ENCODE data around the gene FGF12.

FGF12 gene

DNA sequence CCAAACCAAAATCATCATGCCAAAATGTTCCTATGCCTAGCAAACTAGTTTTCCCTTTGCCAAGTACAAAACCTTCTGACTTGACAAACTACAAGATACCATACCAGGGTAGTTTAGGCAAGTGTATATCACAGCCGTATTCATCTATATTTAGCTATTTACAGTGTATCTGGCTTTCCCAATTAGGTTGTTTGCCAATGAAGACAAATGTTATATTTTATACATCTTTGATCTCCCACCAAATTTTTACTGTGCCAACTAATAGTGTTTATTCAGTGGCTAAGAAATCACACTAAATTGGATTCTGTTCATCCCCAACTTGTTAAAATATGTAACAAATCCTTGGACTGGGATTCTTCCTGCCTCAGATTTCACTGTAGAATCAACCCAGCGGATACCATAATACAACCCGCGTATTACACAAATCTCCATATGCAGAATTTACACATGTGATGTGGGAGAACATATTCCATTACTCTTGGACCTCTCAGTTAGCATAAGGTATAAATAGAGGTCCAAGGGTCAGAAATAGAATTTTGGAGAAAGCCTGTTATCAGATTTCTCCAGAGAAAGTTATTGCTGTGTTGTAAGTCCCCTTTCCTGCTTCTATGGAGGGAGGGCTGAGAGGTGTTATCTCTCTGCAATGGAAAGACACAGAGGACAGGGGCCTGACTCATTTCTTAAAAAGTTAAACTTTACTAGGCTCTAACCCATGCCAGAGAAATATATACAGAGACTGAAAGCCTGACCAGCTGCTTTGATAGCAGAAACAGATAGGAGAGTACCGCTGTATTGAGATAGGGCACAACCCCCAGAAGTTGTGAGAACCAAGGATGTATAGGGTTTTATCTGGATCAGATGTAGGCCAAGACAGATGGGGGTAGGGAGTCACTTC lies 467.0 kb downstream of the FGF12 start:
- H3F3A ChIP-seq (ENCODE audit: insufficient read depth): no peaks in the 10 kb centered on the region
- H3K36me3 ChIP-seq (ENCODE audit: low read length): no peaks in the 10 kb centered on the region
- no peak overlapping the region for H2AFZ ChIP-seq (ENCODE audit: low read depth, low read length, severe bottlenecking)

DNA sequence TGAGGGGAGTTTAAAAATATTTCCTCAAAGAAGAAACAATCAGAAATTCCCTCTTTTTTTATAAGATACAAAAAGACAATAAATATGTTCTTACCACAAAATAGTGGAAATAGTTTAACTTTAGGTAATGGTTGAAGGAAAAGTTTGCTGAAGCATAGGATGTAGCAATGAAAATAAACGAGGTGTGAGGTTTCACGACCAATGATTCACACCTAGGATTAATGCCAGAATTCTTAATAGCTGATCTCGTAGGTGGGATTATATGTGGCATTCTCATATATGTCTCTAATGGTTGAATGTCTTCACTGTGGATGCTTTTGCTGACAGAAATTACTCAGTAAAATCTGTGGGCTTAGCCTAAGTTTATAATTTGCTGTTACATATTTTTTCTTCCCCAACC lies 467.7 kb downstream of the FGF12 start:
- no peak for TF ChIP-seq EZH2phosphoT487 (conservative IDR thresholded peaks at IDR 0.05; ENCODE audit: low read length)
- TF ChIP-seq, protein P1, sequence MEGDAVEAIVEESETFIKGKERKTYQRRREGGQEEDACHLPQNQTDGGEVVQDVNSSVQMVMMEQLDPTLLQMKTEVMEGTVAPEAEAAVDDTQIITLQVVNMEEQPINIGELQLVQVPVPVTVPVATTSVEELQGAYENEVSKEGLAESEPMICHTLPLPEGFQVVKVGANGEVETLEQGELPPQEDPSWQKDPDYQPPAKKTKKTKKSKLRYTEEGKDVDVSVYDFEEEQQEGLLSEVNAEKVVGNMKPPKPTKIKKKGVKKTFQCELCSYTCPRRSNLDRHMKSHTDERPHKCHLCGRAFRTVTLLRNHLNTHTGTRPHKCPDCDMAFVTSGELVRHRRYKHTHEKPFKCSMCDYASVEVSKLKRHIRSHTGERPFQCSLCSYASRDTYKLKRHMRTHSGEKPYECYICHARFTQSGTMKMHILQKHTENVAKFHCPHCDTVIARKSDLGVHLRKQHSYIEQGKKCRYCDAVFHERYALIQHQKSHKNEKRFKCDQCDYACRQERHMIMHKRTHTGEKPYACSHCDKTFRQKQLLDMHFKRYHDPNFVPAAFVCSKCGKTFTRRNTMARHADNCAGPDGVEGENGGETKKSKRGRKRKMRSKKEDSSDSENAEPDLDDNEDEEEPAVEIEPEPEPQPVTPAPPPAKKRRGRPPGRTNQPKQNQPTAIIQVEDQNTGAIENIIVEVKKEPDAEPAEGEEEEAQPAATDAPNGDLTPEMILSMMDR (IDR thresholded peaks at IDR 0.05; ENCODE audit: insufficient read depth, low read length, poor library complexity, severe bottlenecking): no peak
- Histone ChIP-seq H3K4me3 (ENCODE audit: insufficient read depth, low read length, poor library complexity, severe bottlenecking) (no peak overlapping the region), H3F3A (ENCODE audit: insufficient read depth) (no peaks in the 10 kb centered on the region), H3K9me2 (replicated peaks; ENCODE audit: insufficient read depth, low read length) (no peaks in the 10 kb centered on the region), H3K79me2 (ENCODE audit: insufficient read depth, low read length) (no peaks in the 10 kb centered on the region), H3K4me2 (ENCODE audit: low read depth, low read length, poor library complexity, severe bottlenecking) (no peak overlapping the region), H4K20me1 (ENCODE audit: low read depth, low read length) (no peaks in the 10 kb centered on the region), H2AFZ (ENCODE audit: low read depth, low read length, severe bottlenecking) (no peak overlapping the region), H3K27ac (ENCODE audit: low read depth, low read length) (no peak overlapping the region), H3K36me3 (ENCODE audit: low read length) (no peaks in the 10 kb centered on the region), H3K9me3 (ENCODE audit: insufficient read depth, low read length) (no peaks in the 10 kb centered on the region), H3K27me3 (ENCODE audit: low read length) (no peaks in the 10 kb centered on the region), H3K9ac (ENCODE audit: low read length) (no peak overlapping the region)

More for the DNA sequence above, 467.0 kb downstream of the FGF12 start:
- H4K20me1 ChIP-seq (ENCODE audit: low read depth, low read length): no peaks in the 10 kb centered on the region
- H3K79me2 ChIP-seq (ENCODE audit: insufficient read depth, low read length): no peaks in the 10 kb centered on the region
- H3K9me2 ChIP-seq (replicated peaks; ENCODE audit: insufficient read depth, low read length): no peaks in the 10 kb centered on the region
- no peak overlapping the region for H3K4me3 ChIP-seq (ENCODE audit: insufficient read depth, low read length, poor library complexity, severe bottlenecking)
- no peak overlapping the region for H3K9ac ChIP-seq (ENCODE audit: low read length)
- H3K9me3 ChIP-seq (ENCODE audit: insufficient read depth, low read length): no peaks in the 10 kb centered on the region
- no peak for TF ChIP-seq EZH2phosphoT487 (conservative IDR thresholded peaks at IDR 0.05; ENCODE audit: low read length)
- TF ChIP-seq, protein P1 (IDR thresholded peaks at IDR 0.05; ENCODE audit: insufficient read depth, low read length, poor library complexity, severe bottlenecking): no peak
- H3K27ac ChIP-seq (ENCODE audit: low read depth, low read length): no peak overlapping the region
- no peaks in the 10 kb centered on the region for H3K27me3 ChIP-seq (ENCODE audit: low read length)
- H3K4me2 ChIP-seq (ENCODE audit: low read depth, low read length, poor library complexity, severe bottlenecking): no peak overlapping the region

DNA sequence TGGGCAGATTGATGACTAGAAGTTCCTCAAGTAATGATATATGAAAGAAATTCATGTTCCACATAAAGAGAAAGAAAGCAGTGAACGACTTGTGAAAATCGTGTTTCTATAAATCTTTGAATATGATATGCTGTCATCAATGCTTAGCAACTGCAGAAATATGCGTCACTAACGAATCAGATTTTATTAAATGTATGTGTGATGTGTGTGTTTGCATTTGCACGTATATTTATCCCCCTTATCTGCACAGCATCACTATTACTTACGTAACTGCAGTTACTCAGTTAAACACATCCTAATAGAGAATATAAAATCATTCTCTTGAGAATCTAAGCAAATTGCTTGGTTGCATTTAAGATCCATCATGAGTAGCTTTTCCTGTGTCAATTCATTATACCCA lies 468.6 kb downstream of the FGF12 start:
- Histone ChIP-seq H3K27ac (ENCODE audit: low read depth, low read length) (no peak overlapping the region), H4K20me1 (ENCODE audit: low read depth, low read length) (no peaks in the 10 kb centered on the region), H3K79me2 (ENCODE audit: insufficient read depth, low read length) (no peaks in the 10 kb centered on the region), H3K9ac (ENCODE audit: low read length) (no peak overlapping the region), H3K27me3 (ENCODE audit: low read length) (no peaks in the 10 kb centered on the region), H2AFZ (ENCODE audit: low read depth, low read length, severe bottlenecking) (no peak overlapping the region), H3K9me2 (replicated peaks; ENCODE audit: insufficient read depth, low read length) (no peaks in the 10 kb centered on the region), H3K4me3 (ENCODE audit: insufficient read depth, low read length, poor library complexity, severe bottlenecking) (no peak overlapping the region), H3K36me3 (ENCODE audit: low read length) (no peaks in the 10 kb centered on the region), H3K9me3 (ENCODE audit: insufficient read depth, low read length) (no peaks in the 10 kb centered on the region), H3F3A (ENCODE audit: insufficient read depth) (no peaks in the 10 kb centered on the region), H3K4me2 (ENCODE audit: low read depth, low read length, poor library complexity, severe bottlenecking) (no peak overlapping the region)
- TF ChIP-seq, protein P1 (IDR thresholded peaks at IDR 0.05; ENCODE audit: insufficient read depth, low read length, poor library complexity, severe bottlenecking): no peak
- TF ChIP-seq EZH2phosphoT487 (conservative IDR thresholded peaks at IDR 0.05; ENCODE audit: low read length): no peak

Measured in SU-DHL-6 (cell line).